Activated T-cell treated with anti-CD3 and anti-CD28 coated beads, Interleukin-2, amount 50 U/mL, for 1 hour (primary cell): ENCODE data around the gene DHODH.
"Not testable (repeated sequence)": the region's sequence is repeated elsewhere in the genome, so short reads cannot be mapped to it uniquely, and the experiment has no call there.

Source experiments
- DNase-seq: peaks from one replicate; pipeline ENCODE4 v3.0.0-alpha.2; 2020

The DHODH gene

DNA sequence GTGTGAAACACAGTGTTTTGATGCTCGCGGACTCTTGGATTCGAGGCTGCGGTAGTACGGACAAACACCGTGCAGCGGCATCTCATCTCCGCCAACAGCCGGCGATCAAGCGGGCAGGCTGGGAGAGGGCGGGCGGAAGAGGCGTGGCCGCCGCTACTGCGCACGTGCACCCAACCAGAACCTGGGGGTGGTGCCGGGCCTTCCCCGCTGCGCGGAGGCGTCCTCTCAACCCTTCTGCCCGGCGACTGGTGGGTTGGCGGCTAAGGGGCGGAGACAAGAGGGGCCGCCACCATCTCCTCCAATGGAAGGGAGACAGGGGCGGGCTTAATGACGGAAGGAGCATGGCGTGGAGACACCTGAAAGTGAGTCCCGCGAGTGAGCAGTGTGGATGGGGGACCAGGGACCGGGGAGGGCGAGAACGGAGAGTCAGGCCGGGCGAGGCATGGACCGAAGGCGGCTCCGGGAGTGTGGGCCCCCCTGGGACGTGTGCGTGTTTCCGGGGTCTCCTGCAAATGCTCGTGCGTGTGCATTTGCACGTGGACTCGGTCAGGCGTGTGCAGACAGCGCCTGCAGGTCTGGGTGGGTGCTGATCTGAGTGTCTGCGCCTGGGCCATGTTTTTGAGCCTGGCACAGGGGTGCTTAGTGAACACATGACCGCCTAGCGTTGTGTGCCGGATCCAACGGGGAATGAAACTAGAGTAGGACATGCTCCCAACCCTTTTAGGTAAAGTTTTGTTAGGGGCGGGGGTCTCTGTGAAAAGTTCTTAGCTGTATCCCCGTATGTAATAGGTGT, at the start of gene DHODH:
DHODH (plus strand) TSS at position 321 of the 793 bp plus-strand sequence; CDS start at position 342, 21 bp downstream.
- peak; percentile 95 for DNase-seq

DNA sequence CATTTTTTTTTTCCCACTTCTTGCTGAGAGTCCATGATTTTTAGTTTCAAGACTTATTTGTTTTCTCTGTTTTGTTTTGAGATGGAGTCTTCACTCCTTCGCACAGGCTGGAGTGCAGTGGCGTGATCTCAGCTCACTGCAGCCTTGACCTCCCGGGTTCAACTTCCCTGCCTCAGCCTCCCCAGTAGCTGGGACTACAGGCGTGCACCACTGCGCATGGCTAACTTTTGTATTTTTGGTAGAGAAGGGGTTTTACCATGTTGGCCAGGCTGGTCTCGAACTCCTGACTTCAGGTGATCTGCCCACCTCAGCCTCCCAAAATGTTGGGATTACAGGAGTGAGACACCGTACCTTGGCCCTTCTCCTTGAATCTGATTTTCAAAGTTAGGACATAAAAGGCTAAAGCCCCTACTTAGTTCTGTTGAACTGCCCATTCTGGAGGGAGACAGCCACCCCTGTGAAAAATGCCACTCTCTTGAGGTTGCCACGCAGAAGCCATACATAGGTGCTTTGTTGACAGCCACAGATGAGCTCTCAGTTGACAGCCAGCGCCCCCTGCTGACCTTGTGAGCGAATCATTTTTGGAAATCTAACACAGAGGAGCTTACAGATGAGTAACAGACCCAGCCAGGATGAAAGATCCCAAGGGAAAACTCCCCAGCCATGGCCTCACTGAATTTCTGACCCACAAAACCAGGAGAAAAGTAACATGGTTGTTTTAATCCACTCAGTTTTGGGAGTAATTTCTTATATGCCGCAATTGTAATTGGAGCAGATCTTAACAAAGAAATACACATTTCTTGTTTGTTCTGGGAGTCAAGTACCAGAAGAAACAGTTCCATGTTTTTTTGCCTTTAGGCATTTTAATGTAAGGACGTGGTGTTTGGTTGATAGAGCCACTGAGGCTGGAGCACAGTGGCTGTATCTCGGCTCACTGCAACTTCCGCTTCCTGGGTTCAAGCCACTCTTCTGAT, 47.2 kb upstream of the DHODH start:
- peak; percentile 79 for DNase-seq

DNA sequence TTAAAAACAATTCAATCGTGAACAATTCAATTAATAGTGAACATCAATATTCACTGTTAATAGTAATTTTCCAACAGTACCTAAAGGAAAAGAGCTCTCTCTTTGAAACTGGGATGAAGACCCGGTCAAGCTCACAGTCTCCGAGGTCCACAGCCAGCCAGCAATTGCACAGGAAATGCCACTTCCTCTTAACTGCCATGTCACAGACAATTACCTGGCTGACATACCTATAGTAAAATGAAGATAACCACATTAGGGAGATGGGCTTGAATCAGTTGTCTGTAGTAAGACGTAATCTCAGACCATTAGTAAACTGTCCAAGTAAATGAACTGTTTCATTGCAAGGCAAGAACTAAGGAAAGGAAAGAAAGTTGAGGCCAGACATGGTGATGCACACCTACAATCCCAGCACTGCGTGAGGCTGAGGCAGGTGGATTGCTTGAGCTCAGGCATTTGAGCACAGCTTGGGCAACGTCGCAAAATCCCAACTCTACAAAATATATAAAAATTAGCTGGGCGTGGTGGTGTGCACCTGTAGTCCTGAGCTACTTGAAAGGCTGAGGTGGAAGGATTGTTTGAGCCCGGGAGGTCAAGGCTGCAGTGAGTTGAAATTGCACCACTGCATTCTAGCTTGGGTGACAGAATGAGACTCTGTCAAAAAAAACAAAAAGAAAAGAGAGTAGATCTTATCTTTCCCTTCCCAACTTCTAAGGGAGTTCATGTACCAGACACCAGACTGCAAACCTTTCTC, 45.2 kb upstream of the DHODH start:
- no peak for DNase-seq

DNA sequence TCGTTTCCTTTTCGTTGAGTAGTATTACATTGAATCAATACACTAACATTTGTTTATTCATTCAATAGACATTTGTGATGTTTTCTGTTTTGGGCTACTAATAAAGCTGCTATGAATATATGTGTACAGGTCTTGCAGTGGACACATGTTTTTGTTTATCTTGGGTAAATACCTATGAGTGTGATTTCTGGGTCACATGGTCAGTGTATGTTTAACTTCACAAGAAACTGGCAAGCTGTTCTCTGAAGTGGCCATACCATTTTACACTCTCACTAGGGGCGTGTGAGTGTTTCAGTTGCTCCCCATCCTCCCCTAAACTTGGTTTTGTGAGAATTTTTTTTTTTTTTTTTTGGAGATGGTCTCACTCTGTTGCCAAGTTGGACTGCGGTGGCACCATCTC, 43.3 kb upstream of the DHODH start:
- no peak for DNase-seq

- no peak for DNase-seq
Measured at GRCh38 chr16:71966932-71967331, 41.6 kb upstream of the DHODH start.

DNA sequence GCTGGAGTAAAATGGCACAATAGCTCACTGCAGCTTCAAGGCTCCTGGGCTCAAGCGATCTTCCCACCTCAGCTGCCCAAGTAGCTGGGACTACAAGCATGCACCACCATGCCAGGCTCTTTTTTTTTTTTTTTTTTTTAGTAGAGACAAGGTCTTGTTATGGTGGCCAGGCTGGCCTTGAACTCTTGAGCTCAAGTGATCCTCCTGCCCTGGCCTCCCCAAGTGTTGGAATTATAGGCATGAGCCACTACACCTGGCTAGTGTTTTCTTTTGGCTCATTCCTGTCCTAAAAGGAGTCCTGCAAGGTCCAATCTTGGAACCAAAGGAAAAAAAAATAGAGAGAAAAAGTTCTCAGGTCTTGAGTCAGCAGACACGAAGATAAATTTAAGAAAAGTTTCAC, 39.2 kb upstream of the DHODH start:
- no peak for DNase-seq

- DNase-seq, result no peak
Measured at GRCh38 chr16:71971571-71971970, 37.0 kb upstream of the DHODH start.

DNA sequence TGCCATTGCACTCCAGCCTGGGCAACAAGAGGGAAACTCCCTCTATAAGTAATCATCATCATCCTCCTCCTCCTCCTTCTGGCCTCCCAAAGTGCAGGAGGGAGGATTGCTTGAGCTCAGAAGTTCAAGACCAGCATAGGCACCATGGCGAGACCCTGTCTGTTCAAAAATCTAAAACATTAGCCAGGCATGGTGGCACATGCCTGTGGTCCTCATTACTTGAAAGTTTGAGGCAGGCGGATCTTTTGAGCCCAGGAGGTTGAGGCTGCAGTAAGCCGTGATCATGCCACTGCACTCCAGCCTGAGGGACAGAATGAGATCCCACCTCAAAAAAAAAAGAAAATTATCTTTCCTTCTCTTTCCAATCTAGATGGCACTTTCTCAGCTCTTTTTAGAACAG, 36.2 kb upstream of the DHODH start:
- no peak for DNase-seq

DNA sequence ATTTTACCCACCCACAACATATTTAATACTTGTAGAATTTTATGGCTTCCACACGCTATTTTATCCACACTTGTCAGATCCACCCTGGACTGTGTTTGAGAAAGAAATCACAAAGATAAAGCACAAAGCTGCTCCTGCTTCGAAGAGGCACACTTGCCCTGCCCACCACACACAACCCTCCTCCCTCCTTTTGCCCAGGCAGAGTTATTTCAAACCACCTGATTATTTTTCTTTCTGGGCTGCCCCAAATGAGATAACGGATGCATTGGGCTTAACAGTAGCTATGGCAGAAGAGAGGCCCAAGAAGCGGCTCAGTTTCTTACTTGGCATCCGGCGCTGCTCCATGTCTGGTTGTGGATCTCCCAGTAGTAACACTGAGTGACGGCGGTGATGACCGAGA, 35.5 kb upstream of the DHODH start:
- DNase-seq, result no peak

DNA sequence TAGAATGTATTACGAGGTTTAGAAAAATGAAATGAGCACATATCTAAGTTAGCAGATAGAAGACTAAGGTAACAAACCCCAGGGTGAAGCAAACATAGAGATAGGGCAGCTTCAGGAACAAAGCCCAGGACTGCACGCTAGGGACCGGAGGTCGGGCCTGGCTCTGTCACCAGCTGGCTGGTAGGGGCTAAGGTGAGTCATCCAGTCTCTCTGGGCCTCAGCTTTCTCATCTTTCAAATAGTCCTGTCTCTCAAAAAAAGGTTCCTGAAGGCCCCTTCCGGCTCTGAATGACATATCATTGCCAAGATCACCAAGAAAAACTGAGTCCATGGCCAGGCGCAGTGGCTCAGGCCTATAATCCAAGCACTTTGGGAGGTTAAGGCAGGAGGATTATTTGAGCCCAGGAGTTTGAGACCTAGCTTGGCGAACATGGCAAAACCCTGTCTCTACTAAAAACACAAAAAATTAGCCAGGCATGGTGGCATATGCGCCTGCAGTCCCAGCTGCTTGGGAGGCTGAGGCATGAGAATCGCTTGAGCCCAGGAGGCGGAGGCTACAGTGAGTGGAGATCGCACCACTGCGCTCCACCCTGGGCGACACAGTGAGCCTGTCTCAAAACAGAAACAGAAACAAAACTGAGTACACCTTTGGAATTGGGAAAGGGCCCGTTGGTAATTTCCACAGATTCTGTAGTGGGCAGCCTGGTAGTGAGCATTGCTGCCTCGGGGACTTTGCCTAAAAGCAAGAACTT, 34.3 kb upstream of the DHODH start:
- no peak for DNase-seq

GRCh38 chr16:71985262-71985974, 23.1 kb upstream of the DHODH start:
- DNase-seq, result no peak

GRCh38 chr16:71986131-71986530, 22.4 kb upstream of the DHODH start:
- DNase-seq, result no peak

GRCh38 chr16:71995038-71995437, 13.5 kb upstream of the DHODH start:
- DNase-seq, result no peak

DNA sequence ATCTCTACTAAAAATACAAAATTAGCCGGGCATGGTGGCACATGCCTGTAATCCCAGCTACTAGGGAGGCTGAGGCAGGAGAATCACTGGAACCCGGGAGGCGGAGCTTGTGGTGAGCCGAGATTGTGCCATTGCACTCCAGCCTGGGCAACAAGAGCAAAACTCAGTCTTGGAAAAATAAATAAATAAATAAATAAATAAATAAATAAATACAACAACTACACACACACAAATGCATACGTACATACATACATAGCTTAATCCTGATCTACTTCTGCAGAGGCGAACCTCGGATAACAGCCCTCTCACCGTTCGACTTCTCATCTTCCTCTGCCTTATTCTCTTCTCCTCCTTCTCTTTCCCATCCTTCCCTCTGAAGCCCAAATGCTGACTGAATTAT, 11.0 kb upstream of the DHODH start:
- DNase-seq, result not testable (repeated sequence)

DNA sequence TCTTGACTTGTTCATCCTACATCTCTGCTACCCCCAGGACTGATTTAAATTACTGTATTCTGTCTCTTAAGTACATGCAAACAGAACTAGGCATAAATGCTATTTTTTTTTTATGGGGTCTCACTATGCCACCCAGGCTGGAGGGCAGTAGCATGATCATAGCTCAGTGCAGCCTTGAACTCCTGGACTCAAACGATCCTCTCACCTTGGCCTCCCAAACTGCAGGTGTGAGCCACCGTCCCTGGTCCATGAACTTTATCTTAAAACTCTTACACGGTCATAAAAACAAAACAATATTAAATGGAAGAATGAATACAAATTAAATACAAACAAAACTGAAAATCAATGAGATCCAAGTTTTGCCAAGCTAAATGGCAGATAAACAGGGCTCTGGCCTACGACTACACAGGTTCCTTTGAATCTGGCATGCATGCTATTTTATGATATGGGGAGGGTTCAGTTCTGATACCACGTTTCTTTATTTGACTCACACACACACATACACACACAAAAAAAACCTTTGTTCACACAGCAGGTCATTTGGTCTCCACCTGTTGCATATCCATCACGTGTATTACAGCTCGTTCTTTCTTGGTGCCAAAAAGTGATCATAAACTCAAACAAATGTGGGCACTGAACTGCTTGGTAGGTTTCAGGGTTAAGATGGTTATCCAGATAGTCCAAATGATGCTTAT, 7.2 kb upstream of the DHODH start:
- no peak for DNase-seq

DNA sequence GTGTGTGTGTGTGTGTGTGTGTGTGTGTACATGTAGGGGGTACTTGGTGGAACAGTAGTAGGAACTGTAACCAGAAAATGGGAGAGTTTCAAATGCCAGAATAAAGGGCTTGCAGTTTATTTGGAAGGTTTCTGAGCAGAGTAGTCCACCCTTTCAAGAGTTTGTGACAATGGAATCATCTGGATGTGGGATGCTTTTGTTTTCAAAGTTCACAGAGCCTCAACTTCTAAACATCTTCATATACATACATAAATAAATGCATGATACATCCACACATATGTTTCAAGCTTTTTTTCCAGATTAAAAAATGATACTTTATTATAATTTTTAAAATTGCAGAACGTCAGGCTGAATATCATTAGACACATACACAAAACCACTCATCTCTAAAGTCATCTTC, 5.9 kb upstream of the DHODH start:
- no peak for DNase-seq

- DNase-seq, result not testable (repeated sequence)
Measured at GRCh38 chr16:72008065-72008423, 500 bp upstream of the DHODH start.

- DNase-seq, result no peak
Measured at GRCh38 chr16:72009779-72010178, 1.2 kb downstream of the DHODH start.

DNA sequence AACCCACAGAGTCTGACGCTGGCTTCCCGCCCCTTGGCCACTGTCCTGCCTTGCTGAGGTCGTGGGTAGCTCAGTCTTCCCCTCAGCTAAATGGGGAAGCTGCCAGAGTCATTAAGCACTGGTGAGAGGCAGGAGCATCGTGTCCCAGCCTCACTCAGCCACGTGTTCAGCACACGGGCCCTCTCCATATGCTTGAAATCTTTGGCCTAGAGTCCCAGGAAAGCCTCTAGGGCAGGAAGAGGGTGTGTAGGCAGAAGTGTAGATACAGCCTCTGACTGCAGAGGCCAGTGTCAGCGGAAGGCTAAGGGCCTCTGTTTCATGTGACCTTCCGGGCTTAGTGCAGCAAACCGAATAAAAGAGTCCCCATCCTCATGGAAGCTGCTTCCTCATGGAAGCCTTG, 4.1 kb downstream of the DHODH start:
- no peak for DNase-seq

DNA sequence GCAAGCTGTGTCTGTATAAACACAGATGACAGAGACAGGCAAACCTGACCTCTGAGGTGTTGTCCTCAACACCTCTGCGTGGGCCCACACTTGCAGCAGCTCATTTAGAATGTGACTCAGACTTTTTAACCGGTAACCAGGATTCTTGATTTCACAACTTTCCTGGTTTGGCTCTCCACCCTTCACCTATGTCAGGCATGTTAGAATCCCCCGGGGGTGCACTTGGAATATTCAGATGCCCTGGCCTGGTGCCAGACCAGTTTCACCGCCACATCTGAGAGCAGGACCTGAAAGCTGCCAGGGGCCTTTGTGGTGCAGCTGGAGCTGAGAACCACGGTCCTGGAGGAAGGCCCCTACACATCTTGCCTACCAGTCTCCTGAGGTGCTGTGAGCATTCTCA, 4.8 kb downstream of the DHODH start:
- DNase-seq, result no peak

DNA sequence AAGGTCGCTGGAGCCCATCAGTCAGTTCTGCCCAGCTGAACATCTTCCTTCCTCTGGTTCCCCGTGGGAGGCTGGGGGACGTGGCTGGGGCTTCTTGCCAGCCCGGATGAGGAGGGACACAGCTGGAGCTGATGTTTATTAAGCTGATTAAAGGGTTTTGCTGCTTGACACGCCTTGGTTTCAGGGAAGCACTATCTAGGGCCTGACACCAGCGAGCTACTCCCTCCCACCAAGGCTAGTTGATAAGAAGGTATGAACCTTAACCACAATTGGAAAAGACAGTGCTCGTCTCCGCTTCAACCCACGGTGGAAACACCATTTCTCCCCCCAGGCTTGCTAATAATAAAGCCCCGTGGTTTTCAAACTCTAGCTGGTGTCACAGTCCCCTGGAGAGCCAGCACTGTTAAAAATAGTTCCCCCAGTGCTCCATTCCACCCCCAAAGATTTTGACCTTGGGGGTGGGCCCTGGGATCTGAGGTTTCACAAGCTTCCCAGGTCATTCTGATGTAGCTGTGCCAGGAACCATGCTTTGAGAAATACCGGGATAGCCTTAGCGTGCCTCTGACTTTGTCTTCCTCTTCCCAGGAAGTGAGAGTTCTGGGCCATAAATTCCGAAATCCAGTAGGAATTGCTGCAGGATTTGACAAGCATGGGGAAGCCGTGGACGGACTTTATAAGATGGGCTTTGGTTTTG, 5.5 kb downstream of the DHODH start:
- DNase-seq, result no peak
